Choroid plexus epithelial cell (primary cell): ENCODE measurements around the gene EIPR1.

ENCODE experiments used
- DNase-seq: peaks from one replicate; pipeline ENCODE4 v3.0.0-alpha.2; 2010; ENCODE audit warnings: low read depth
- H3K4me3 ChIP-seq: 2 replicates; pipeline ENCODE4 v1.5.1; 2011; ENCODE audit warnings: low read depth, mild to moderate bottlenecking, control low read depth, low read length, moderate library complexity
- TF ChIP-seq, protein P1 (sequence below): conservative IDR thresholded peaks from 2 replicates; pipeline ENCODE4 v1.5.1; 2011; ENCODE audit warnings: low read depth, mild to moderate bottlenecking, control low read depth, inconsistent platforms, low read length, moderate library complexity

The EIPR1 gene

DNA sequence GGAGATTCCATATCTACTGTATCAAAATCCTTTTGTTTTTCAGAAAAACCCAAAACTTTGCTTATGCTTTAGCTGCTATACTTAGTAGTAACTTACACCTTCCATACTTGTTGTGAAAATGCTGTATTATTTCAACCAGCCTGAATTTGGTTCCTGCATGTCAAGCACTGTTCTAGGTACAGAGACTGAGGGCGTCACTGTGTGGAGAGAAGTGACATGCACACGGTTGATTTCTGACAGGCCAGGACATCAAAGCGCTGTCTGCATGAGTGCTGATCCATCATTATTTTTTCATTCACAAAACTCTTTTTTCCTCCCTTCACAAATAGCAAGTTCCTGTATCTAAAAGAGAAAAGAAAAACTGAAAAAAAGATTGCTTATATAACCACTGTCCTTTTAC is 33.5 kb upstream of the EIPR1 start:
- TF ChIP-seq, protein P1, sequence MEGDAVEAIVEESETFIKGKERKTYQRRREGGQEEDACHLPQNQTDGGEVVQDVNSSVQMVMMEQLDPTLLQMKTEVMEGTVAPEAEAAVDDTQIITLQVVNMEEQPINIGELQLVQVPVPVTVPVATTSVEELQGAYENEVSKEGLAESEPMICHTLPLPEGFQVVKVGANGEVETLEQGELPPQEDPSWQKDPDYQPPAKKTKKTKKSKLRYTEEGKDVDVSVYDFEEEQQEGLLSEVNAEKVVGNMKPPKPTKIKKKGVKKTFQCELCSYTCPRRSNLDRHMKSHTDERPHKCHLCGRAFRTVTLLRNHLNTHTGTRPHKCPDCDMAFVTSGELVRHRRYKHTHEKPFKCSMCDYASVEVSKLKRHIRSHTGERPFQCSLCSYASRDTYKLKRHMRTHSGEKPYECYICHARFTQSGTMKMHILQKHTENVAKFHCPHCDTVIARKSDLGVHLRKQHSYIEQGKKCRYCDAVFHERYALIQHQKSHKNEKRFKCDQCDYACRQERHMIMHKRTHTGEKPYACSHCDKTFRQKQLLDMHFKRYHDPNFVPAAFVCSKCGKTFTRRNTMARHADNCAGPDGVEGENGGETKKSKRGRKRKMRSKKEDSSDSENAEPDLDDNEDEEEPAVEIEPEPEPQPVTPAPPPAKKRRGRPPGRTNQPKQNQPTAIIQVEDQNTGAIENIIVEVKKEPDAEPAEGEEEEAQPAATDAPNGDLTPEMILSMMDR: no peak
- no peak overlapping the region for H3K4me3 ChIP-seq
- no peak for DNase-seq

DNA sequence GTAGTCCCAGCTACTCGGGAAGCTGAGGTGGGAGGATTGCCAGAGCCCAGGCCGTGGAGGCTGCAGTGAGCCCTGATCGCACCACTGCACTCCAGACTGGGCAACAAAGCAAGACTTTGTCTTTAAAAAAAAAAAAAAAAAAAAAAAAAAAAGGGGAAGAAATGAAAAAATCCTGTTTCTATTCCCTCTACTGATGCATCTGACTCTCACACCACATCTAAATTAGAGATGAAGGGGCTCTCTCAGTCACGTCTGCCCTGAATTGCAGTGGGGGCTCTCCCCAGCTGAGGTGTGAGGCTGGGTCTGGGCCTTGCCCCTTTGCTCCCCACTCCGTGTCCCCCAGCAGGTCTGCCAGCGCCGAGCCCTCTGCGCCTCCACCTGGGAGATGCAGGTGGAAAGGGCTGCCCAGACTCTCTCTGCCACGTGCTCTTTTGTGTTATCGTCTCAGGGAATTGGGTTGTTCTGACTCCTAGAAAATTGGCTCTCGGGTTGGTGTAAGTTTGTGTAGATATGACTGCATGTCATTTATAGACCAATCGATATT is 32.1 kb upstream of the EIPR1 start:
- DNase-seq: no peak
- TF ChIP-seq, protein P1: no peak
- no peak overlapping the region for H3K4me3 ChIP-seq

DNA sequence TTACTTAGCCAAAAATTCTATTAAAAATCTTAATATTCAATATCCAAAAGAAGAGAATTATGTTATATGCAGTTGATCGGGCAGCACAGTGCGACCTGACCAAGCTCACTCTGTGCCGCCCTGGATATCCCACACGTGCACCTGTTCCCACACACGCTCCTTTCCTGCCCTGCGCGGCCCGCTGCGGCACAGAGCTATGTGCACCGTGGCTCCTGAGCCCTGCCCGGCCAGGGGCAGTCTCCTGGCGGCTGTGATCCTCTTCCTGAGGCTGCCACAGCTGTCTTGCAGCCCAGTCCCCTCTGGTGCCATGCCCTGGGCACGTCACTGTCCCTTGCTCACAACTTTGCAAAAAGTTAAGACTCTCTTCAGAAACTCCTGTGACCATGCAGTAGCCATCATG is 31.2 kb upstream of the EIPR1 start:
- no peak for DNase-seq
- TF ChIP-seq, protein P1: no peak
- no peak overlapping the region for H3K4me3 ChIP-seq

DNA sequence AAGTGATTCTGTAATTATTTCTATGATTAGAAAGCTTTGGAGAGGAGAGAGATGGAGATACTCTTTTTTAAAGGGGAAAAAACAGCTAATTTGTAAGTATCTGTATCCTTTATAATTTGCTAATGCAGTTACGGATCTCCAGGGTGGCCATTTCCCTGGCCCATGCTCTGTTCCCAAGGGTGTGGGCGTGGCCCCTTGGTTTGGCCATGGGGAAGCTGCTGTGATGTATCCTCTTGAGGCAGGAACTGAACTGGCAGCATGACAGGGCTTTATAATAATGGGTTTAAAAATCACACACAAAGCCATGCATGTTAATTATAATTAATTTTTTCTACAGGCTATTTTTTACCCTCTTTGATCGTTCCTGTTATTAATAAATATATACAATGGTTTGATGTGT is 28.9 kb upstream of the EIPR1 start:
- TF ChIP-seq, protein P1: no peak
- H3K4me3 ChIP-seq: no peak overlapping the region
- DNase-seq: no peak

DNA sequence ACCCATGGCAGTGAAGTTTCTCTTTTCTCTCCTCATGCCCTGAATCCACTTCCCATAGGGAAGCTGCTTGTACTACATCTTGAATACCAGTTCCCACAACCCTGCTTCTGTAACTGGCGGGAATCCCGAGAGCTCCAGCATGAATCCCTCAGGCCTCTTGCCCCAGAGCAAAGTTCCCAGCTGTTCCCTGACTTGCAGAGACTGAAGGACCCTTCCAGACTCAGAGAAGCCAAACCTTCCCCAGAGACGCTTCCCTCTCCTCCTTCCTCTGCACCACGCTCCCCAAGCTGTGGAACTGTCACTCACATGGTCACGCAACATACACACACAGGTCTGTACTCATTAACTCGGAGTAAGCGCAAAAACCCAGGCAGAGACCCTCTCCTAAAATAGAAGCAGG is 28.3 kb upstream of the EIPR1 start:
- TF ChIP-seq, protein P1: no peak
- DNase-seq: no peak

DNA sequence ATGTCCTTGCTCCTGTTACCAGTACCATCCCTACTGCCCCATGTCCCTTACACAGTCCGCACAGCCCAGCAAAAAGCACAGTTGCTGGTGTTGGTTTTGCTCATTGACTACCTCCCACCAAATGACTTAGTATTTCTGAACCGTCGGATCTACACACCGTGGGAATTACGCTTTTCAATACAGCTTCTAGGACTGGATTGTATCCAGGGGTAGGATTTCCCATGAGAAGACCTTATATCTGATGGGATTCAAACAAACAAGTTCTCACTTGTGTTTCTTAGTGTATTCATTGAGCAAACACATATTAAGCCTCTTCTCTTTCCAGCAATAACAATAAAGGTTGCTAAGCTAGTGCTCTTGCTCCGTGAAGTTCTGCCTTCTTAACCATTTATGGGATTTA is 27.7 kb upstream of the EIPR1 start:
- TF ChIP-seq, protein P1: no peak
- no peak overlapping the region for H3K4me3 ChIP-seq
- DNase-seq: no peak

More for the DNA sequence above, 28.3 kb upstream of the EIPR1 start:
- H3K4me3 ChIP-seq: no peak overlapping the region

DNA sequence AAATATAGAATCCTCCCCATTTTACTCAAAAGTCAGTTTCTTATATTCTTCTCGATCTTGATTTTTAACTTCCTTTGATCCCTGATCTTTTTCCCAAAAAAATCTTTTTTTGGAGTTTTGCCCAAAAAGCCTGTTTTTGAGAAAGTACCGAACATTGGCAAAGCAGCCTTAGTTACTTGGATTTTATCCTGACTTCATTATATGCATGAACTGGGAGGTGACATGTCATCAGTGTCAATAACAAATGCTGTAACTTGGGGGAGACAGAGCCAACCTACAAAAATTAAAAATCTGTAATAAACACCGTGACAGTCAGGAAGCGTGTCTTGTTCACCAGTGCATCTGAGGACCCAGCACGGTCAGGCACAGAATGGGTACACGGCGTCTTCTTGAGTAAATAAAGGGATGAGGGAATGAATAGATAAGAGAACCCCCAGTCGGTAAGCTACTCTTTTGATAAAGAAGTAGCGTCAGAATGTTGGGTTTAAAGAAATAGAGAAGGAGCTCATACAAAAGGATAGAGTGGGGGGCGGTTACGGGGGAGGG is 26.8 kb upstream of the EIPR1 start:
- H3K4me3 ChIP-seq: no peak overlapping the region
- TF ChIP-seq, protein P1: no peak
- DNase-seq: no peak
